Mucosa of rectum (tissue), 2 donors: ENCODE data around the gene C1GALT1C1.
A peak's percentile ranks its signal among the peaks of the same experiment; 100 is the strongest.
"Not testable (repeated sequence)": the region's sequence is repeated elsewhere in the genome, so short reads cannot be mapped to it uniquely, and the experiment has no call there.

Experiments
- H3K27ac ChIP-seq, 2 donors: one replicate each; pipeline ENCODE4 v1.7.0; 2013; ENCODE audit warnings: inconsistent platforms in 2 of 2, low read depth in 2 of 2, low read length in 2 of 2
- H3K27me3 ChIP-seq, 2 donors: one replicate each; pipeline ENCODE4 v1.7.0; 2013; ENCODE audit warnings: low read length in 2 of 2; ENCODE audit not compliant: control insufficient read depth in 2 of 2, insufficient read depth in 2 of 2
- H3K36me3 ChIP-seq, 2 donors: one replicate each; pipeline ENCODE4 v1.7.0; 2013; ENCODE audit warnings: low read length in 2 of 2; ENCODE audit not compliant: control insufficient read depth in 2 of 2, insufficient read depth in 2 of 2
- H3K4me1 ChIP-seq, 2 donors: one replicate each; pipeline ENCODE4 v1.7.0; 2013; ENCODE audit warnings: low read length in 2 of 2, mild to moderate bottlenecking in 1 of 2; ENCODE audit not compliant: control insufficient read depth in 2 of 2, insufficient read depth in 2 of 2
- H3K4me3 ChIP-seq, 2 donors: one replicate each; pipeline ENCODE4 v1.7.0; 2013; ENCODE audit warnings: low read length in 2 of 2
- H3K9ac ChIP-seq, 2 donors: one replicate each; pipeline ENCODE4 v1.7.0; 2013; ENCODE audit warnings: low read length in 2 of 2, low read depth in 1 of 2, mild to moderate bottlenecking in 1 of 2
- H3K9me3 ChIP-seq, 2 donors: one replicate each; pipeline ENCODE4 v1.7.0; 2013; ENCODE audit warnings: low read length in 2 of 2; ENCODE audit not compliant: control insufficient read depth in 2 of 2
- donor health status: healthy.
- donor health status: Normal muscosa, but diverticular disease.

C1GALT1C1 gene

GRCh38 chrX:120629667-120630537 lies at the start of gene C1GALT1C1:
Gene C1GALT1C1, minus strand, starts transcription at chrX:120630054. Its CDS starts 2,888 bp downstream, at chrX:120627166.
- H3K9me3 ChIP-seq, result no peaks in the 10 kb centered on the region
- peaks cover 0 to 8% of the 10 kb centered on the region in 2 donors for H3K4me1 ChIP-seq
- peak within 1 kb of the TSS; percentile 74 to 78 for H3K9ac ChIP-seq
- H3K36me3 ChIP-seq, result no peaks in the 10 kb centered on the region
- H3K27ac ChIP-seq, result peak within 1 kb of the TSS; percentile 90 to 92
- no peaks in the 10 kb centered on the region for H3K27me3 ChIP-seq
- H3K4me3 ChIP-seq, result peak within 1 kb of the TSS; percentile 89

- Histone ChIP-seq H3K27ac (no peak overlapping the region), H3K9ac (no peak overlapping the region), H3K36me3 (no peaks in the 10 kb centered on the region), H3K27me3 (no peaks in the 10 kb centered on the region), H3K4me1 (no peaks in the 10 kb centered on the region), H3K4me3 (no peak overlapping the region), H3K9me3 (no peaks in the 10 kb centered on the region)
These were observed 47.3 kb upstream of the C1GALT1C1 start for GRCh38 chrX:120677004-120677652.

GRCh38 chrX:120672841-120673530 lies 43.1 kb upstream of the C1GALT1C1 start:
- H3K9ac ChIP-seq, result no peak overlapping the region
- no peaks in the 10 kb centered on the region for H3K27me3 ChIP-seq
- no peaks in the 10 kb centered on the region for H3K4me1 ChIP-seq
- no peak overlapping the region for H3K4me3 ChIP-seq
- H3K27ac ChIP-seq, result no peak overlapping the region
- no peaks in the 10 kb centered on the region for H3K36me3 ChIP-seq
- no peaks in the 10 kb centered on the region for H3K9me3 ChIP-seq

GRCh38 chrX:120672389-120672788 lies 42.5 kb upstream of the C1GALT1C1 start:
- Histone ChIP-seq H3K36me3 (no peaks in the 10 kb centered on the region), H3K4me3 (no peak overlapping the region), H3K9ac (no peak overlapping the region), H3K4me1 (no peaks in the 10 kb centered on the region), H3K27ac (no peak overlapping the region), H3K27me3 (no peaks in the 10 kb centered on the region), H3K9me3 (no peaks in the 10 kb centered on the region)

GRCh38 chrX:120671963-120672362 lies 42.1 kb upstream of the C1GALT1C1 start:
- Histone ChIP-seq H3K4me3 (no peak overlapping the region), H3K36me3 (no peaks in the 10 kb centered on the region), H3K4me1 (no peaks in the 10 kb centered on the region), H3K27me3 (no peaks in the 10 kb centered on the region), H3K9ac (no peak overlapping the region), H3K9me3 (no peaks in the 10 kb centered on the region), H3K27ac (no peak overlapping the region)

- no peak overlapping the region for H3K4me3 ChIP-seq
These were observed 38.5 kb upstream of the C1GALT1C1 start for GRCh38 chrX:120668357-120668756.

GRCh38 chrX:120664535-120664934 lies 34.7 kb upstream of the C1GALT1C1 start:
- H3K4me1 ChIP-seq, H3K9me3 ChIP-seq, H3K9ac ChIP-seq, H3K27me3 ChIP-seq, H3K27ac ChIP-seq, H3K36me3 ChIP-seq, H3K4me3 ChIP-seq: not testable (repeated sequence)

More at GRCh38 chrX:120668357-120668756, 38.5 kb upstream of the C1GALT1C1 start:
- Histone ChIP-seq H3K9ac (no peak overlapping the region), H3K36me3 (no peaks in the 10 kb centered on the region), H3K4me1 (no peaks in the 10 kb centered on the region), H3K27me3 (no peaks in the 10 kb centered on the region), H3K9me3 (no peaks in the 10 kb centered on the region), H3K27ac (no peak overlapping the region)

GRCh38 chrX:120664081-120664480 lies 34.2 kb upstream of the C1GALT1C1 start:
- Histone ChIP-seq H3K36me3 (no peaks in the 10 kb centered on the region), H3K9me3 (no peaks in the 10 kb centered on the region), H3K9ac (no peak overlapping the region), H3K27ac (no peak overlapping the region), H3K27me3 (no peaks in the 10 kb centered on the region), H3K4me3 (no peak overlapping the region), H3K4me1 (no peaks in the 10 kb centered on the region)

GRCh38 chrX:120662662-120663061 lies 32.8 kb upstream of the C1GALT1C1 start:
- Histone ChIP-seq H3K27me3 (no peaks in the 10 kb centered on the region), H3K27ac (no peak overlapping the region), H3K36me3 (no peaks in the 10 kb centered on the region), H3K9me3 (no peaks in the 10 kb centered on the region), H3K4me1 (no peaks in the 10 kb centered on the region), H3K4me3 (no peak overlapping the region), H3K9ac (no peak overlapping the region)

GRCh38 chrX:120660637-120661036 lies 30.8 kb upstream of the C1GALT1C1 start:
- H3K4me1 ChIP-seq, result no peaks in the 10 kb centered on the region
- no peak overlapping the region for H3K27ac ChIP-seq
- no peaks in the 10 kb centered on the region for H3K27me3 ChIP-seq
- no peaks in the 10 kb centered on the region for H3K36me3 ChIP-seq
- H3K4me3 ChIP-seq, result no peak overlapping the region
- H3K9me3 ChIP-seq, result no peaks in the 10 kb centered on the region
- H3K9ac ChIP-seq, result no peak overlapping the region
